Left cardiac atrium (tissue), 4 donors: ENCODE results near the gene PRIM2. TPM values are rescaled to one million over a fixed set of nuclear protein-coding genes. Genes with fewer than 3 reads are reported as not detected.
"Not testable (repeated sequence)": the region's sequence is repeated elsewhere in the genome, so short reads cannot be mapped to it uniquely, and the experiment has no call there.

Experiments used
- ATAC-seq, 2 donors: fragments of 200-7000 bp; cut with Tn5 transposase; one replicate each; pipeline ENCODE4 v1.9.1; 2020; ENCODE audit warnings: mild to moderate bottlenecking in 2 of 2, moderate library complexity in 2 of 2
- DNase-seq: peaks from one replicate; pipeline ENCODE4 v3.0.0-alpha.2; 2020
- intact Hi-C, 2 donors: fragments of 100-400 bp; cut with DNase I; formaldehyde crosslinking; loops; one replicate each; pipeline versions ENCODE4 v1.14.1 to v1.15.1; 2022 to 2023
- total RNA-seq, 2 donors: library from RNA; stranded (reverse); fragmentation: NEBNext Ultra II Directional; extraction: Animal tissue kit (Norgen Biotek cat#: 25700); gene quantifications; one replicate each; pipeline ENCODE4 v1.2.1, GENCODE V29; 2021
- donor health status: DM: no; HTN: yes; CAD: no.
- donor health status: DM: no; HTN: yes; CAD: no; lungs with severe emphysema.
- donor health status: DM: yes; HTN: yes; CAD: no.
- donor health status: Dilated cardiomyopathy.

The PRIM2 gene
- total RNA-seq, 2 donors from 2014 or later: 4.2 to 4.4 TPM

DNA sequence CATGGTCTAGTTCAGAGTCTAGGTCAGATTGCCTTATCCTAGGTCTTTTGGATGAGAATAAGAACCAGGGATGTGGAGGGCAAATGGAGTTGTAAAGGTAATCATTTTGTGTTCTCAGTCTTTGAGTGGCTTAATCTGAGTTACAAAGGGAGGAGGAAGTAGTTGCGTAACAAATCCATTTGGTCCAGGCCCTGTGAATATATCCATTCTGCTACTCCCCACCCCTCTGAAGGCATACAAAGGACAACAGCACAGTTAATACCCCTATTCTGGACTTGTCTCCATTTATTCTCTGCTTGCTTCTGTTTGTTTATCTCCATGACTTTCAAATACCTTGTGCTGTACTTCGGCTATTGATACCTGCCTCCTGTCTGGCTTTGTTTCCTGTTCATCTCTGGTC is 29.3 kb downstream of the PRIM2 start:
- DNase-seq, intact Hi-C loops, ATAC-seq: not testable (repeated sequence)

DNA sequence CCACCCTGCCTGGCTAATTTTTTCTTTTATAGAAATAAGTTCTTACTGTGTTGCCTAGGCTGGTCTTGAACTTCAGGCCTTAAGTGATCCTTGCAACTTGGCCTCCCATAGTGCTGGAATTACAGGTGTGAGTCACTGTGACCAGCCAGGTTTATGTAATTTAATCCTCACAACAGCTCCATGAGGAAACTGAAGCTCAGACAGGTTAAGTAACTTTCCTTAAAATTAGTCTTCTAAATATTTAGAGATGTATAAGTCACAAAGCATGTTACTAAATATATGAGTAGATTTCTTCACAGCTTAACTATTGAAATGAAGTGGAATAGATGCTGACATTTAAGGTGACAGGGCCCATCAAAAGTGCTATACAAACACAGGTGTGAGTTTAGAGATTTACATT is 30.2 kb downstream of the PRIM2 start:
- DNase-seq, intact Hi-C loops, ATAC-seq: not testable (repeated sequence)

DNA sequence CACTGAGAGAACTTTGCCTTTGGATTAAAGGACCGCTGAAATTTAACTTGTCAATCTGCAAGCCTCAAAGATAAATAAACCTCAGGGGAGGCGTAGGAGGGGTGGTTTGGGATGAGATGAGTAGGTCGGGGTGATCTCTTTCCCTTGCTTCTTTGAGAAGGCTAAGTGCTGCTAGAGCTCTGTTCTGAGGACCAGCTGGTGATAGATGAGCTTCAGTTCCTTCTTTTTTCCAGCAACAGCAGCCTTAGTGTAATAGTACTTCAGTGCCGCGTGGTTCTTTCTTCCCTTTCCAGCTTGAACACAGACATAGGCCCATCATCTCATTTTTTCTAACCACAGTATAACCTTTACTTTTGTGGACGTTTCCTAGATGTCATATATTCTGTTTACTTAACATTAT is 33.0 kb downstream of the PRIM2 start:
- intact Hi-C loops, ATAC-seq, DNase-seq: not testable (repeated sequence)

DNA sequence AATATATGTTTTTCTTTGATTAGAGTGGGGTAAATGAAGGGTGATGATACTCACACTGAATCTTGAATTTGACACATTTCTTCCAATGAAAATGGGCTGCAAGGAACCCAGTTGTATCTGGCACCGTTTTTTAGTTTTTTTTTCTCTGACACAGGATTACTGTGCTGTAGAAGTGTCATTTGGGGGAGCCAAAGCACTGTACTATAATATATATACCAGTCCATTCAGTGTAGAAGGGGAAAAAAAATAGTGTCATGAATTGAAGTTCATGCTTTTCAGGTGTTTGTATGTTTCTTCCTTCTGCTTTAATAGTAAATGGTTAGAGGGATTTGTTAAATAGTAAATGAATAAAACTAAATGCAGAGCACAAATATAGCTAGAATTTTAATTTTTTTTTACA is 35.2 kb downstream of the PRIM2 start:
- intact Hi-C loops, DNase-seq, ATAC-seq: not testable (repeated sequence)

- intact Hi-C loops, ATAC-seq, DNase-seq: not testable (repeated sequence)
Measured at GRCh38 chr6:57358319-57358718, 40.9 kb downstream of the PRIM2 start.

GRCh38 chr6:57359766-57360165 is 42.3 kb downstream of the PRIM2 start:
- DNase-seq, ATAC-seq, intact Hi-C loops: not testable (repeated sequence)

DNA sequence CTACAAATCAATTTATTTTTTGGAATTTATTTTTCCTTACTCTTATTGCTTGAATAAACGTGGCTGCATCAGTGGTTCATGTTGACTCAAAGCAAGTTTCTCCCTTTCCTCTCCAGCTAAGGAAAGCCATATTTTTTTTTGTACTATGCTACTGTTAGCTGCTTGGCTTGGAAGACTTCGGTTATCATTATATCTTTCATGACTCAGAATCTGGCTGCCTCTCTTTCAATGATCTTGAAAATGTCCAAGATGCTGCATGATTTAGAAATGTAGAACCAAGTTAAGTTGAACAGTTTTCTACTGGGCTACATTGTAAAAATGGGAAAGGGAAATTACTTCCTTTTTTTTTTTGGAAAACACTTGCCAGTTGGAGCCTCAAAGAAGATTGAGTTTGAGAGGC is 44.9 kb downstream of the PRIM2 start:
- peak in 1 of 2 donors; percentile 29 for ATAC-seq
- DNase-seq, intact Hi-C loops: not testable (repeated sequence)

GRCh38 chr6:57365076-57365583 is 47.7 kb downstream of the PRIM2 start:
- ATAC-seq, DNase-seq, intact Hi-C loops: not testable (repeated sequence)

GRCh38 chr6:57368965-57369731 is 51.7 kb downstream of the PRIM2 start:
- intact Hi-C loops, DNase-seq, ATAC-seq: not testable (repeated sequence)

DNA sequence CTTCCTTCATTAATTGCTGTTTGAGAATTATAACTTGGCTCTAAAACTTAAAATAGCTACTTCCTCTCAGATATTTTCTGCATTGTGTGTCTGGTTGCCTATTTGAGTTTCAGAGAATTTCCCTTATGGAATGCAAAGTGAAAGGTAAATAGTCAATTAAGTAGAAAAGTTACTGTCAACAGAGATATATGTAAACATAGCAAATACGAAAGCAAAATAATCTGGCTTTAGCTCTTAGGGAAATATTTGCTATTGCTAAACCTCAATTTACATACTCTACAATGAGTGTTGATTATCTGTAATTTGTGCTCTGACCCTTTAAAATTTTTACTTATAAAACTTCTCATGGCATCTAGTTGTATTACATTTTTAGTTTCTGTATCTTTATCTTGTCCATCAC is 54.3 kb downstream of the PRIM2 start:
- DNase-seq, ATAC-seq, intact Hi-C loops: not testable (repeated sequence)

DNA sequence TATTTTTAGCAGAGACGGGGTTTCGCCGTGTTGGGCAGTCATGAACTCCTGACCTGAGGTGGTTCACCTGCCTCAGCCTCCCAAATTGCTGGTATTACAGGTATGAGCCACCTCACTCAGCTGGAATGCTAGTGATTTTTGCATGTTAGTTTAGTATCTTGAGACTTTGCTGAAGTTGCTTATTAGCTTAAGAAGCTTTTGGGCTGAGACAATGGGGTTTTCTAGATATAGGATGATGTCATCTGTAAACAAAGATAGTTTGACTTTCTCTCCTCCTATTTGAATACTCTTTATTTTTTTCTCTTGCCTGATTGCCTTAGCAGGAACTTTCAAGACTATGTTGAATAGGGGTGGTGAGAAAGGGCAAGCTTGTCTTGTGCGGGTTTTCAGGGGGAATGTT is 57.3 kb downstream of the PRIM2 start:
- intact Hi-C loops, DNase-seq, ATAC-seq: not testable (repeated sequence)

DNA sequence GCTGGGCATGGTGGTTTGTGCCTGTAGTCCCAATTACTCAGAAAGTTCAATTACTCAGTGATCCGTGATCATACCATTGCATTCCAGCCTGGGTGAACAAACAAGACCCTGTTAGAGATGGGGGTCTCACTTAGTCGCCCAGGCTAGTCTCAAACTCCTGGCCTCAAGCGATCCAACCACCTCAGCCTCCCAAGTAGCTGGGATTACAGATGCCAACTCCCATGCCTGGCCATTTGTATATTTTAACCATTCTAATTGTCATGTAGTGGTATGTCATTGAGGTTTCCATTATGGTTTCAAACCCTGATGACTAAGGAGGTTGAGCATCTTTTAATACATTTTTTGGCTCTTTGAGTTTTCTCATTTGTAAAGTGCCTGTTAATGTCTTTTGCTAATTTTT is 58.7 kb downstream of the PRIM2 start:
- ATAC-seq: not testable (repeated sequence)

DNA sequence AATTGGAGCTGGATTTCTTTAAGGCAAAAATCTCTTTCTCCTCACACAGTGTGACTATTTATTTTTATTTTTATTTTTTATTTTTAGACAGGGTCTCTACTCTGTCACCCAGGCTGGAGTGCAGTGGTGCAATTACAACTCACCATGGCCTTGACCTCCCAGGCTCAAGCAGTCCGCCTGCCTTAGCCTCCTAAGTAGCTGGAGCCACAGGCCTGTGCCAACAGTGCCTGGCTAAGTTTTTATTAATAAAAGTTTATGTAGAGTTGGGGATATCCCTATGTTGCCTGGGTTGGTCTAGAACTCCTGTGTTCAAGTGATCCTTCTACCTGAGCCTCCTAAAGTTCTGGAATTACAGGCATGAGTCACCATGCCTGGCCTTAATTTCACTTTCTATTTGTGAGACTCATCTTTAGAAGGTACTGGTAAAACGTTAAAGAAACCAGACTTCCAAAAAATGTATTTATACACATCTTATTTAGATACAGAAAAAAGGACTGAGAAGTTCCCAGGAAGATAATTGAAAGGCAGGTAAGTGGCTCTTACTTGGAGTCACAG is 71.7 kb downstream of the PRIM2 start:
- intact Hi-C loops, DNase-seq, ATAC-seq: not testable (repeated sequence)

More for the DNA sequence above, 58.7 kb downstream of the PRIM2 start:
- intact Hi-C loops, DNase-seq: not testable (repeated sequence)

DNA sequence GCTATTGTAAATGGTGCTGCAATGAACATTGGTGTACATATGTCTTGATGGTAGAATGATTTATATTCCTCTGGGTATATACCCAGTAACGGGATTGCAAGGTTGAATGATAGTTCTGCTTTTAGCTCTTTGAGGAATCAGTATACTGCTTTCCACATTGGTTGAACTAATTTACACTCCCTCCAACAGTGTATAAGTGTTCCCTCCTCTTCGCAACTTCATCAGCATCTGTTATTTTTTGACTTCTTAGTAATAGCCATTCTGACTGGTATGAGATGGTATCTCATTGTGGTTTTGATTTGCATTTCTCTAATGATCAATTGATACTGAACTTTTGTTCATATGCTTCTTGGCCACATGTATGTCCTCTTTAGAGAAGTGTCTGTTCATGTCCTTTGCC is 73.4 kb downstream of the PRIM2 start:
- ATAC-seq, intact Hi-C loops: not testable (repeated sequence)

DNA sequence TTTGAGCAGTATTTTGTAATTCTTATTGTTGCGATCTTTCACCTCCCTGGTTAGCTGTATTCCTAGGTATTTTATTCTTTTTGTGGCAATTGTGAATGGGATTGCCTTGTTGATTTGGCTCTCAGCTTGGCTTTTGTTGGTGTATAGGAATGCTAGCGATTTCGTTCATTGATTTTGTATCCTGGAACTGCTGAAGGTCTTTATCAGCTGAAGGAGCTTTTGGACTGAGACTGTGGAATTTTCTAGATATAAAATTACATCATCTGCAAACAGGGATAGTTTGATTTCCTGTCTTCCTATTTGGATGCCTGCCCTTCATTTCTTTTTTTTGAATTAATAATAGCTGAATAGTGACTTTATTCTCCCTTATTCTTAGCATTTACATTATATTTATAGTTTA is 74.6 kb downstream of the PRIM2 start:
- DNase-seq, ATAC-seq, intact Hi-C loops: not testable (repeated sequence)

More for the DNA sequence above, 73.4 kb downstream of the PRIM2 start:
- DNase-seq: not testable (repeated sequence)

DNA sequence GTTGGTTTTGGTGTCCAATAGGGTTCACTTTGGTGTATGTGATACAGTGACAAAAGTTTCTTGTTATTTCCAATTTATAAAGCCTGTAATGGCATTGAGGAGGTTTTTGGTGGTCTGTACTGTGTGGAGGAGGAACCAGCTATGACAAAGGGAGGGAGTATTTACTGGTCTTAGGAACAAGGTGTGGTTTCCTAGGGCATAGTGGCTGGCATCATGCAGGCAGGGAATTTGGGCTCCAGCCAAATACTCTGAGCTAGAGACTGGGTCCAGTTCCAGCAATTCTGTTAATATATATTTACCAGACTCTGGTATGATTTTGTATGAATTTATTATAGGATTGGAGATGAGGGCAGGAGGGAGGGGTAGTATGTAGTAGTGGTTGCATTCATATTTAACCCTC is 101.9 kb downstream of the PRIM2 start:
- DNase-seq, ATAC-seq, intact Hi-C loops: not testable (repeated sequence)

DNA sequence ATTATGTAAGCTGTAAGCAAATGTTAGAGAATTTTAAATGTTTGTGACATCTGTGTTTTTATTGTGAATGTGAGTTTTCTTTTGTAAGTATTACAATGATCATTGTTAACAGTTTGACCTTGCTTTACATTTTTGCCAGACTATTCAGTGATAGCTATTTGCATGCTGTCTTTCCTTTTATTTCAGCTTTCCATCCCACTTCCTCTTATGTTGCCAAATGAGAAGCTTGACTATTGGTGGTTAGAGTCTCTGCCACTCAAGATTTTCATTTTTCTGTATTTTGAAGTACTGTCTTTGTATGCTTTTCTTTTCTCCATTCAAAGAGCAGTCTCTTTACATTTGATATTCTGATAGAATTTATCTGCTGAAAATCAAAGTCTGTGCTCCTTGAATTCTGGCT is 104.1 kb downstream of the PRIM2 start:
- ATAC-seq (no peak), DNase-seq (no peak)
- intact Hi-C loops: no loop called here

GRCh38 chr6:57423468-57423867 is 106.0 kb downstream of the PRIM2 start:
- ATAC-seq: no peak
- intact Hi-C loops: no loop called here
- no peak for DNase-seq

- ATAC-seq, intact Hi-C loops, DNase-seq: not testable (repeated sequence)
Measured at GRCh38 chr6:57431742-57432141, 114.3 kb downstream of the PRIM2 start.

DNA sequence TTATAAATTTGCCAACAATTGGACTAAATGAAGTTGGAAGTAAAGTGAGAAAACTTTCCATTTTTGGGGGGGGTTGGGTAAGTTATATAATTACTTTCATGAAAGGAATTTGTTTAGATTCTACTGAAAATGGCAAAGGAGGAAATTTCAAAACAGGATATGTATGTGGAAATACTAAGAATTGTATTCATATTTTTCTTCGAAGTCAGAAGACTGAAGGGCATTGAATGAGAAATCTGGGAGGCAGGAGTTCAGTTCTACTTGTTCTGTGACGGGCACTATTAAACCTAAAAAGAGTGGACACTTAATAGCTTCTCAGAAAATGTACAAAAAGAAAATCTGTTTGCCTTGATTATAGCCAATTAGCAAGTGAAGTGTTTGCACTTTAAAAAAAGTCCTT is 114.7 kb downstream of the PRIM2 start:
- no peak for ATAC-seq
- intact Hi-C loops: no loop called here
- DNase-seq: no peak
